Liver (tissue), 9 donors: Measurements from ENCODE around the gene DDB1. TPM values are rescaled to one million over a fixed set of nuclear protein-coding genes. Genes with fewer than 3 reads are reported as not detected.

Experiments
- DNase-seq: peaks from one replicate; pipeline ENCODE4 v3.0.0-alpha.2; 2017; ENCODE audit warnings: low spot score
- H3K27ac ChIP-seq, 2 donors: one replicate each; pipeline ENCODE4 v1.7.0; 2013; ENCODE audit warnings: inconsistent platforms in 2 of 2, low read length in 2 of 2, control low read depth in 1 of 2, low read depth in 1 of 2, mild to moderate bottlenecking in 1 of 2
- H3K27me3 ChIP-seq, 4 donors: one replicate each; pipeline versions ENCODE4 v1.6.1 to v1.7.0; 2013; ENCODE audit warnings: low read length in 3 of 4, inconsistent platforms in 1 of 4, mild to moderate bottlenecking in 1 of 4, moderate library complexity in 1 of 4; ENCODE audit not compliant: control insufficient read depth in 4 of 4, insufficient read depth in 4 of 4
- H3K36me3 ChIP-seq, 4 donors: one replicate each; pipeline versions ENCODE4 v1.6.1 to v1.7.0; 2013; ENCODE audit warnings: low read length in 3 of 4, mild to moderate bottlenecking in 3 of 4, low read depth in 1 of 4, moderate library complexity in 1 of 4; ENCODE audit not compliant: control insufficient read depth in 4 of 4, insufficient read depth in 3 of 4
- H3K4me1 ChIP-seq, 4 donors: one replicate each; pipeline versions ENCODE4 v1.6.1 to v1.7.0; 2013; ENCODE audit warnings: low read length in 3 of 4, mild to moderate bottlenecking in 3 of 4, moderate library complexity in 1 of 4; ENCODE audit not compliant: control insufficient read depth in 4 of 4, insufficient read depth in 4 of 4
- H3K4me3 ChIP-seq, 3 donors: one replicate each; pipeline versions ENCODE4 v1.6.1 to v1.7.0; 2013; ENCODE audit warnings: low read length in 3 of 3, control low read depth in 1 of 3, low read depth in 1 of 3, mild to moderate bottlenecking in 1 of 3
- H3K9ac ChIP-seq, 2 donors: one replicate each; pipeline ENCODE4 v1.7.0; 2013; ENCODE audit warnings: low read length in 2 of 2, mild to moderate bottlenecking in 2 of 2, moderate library complexity in 2 of 2, control low read depth in 1 of 2, low read depth in 1 of 2
- H3K9me3 ChIP-seq, 4 donors: one replicate each; pipeline versions ENCODE4 v1.6.1 to v1.7.0; 2013; ENCODE audit warnings: low read length in 3 of 4; ENCODE audit not compliant: control insufficient read depth in 4 of 4
- EGR1 ChIP-seq, 2 donors: IDR thresholded peaks; 2 replicates each; pipeline ENCODE4 v1.6.1; 2016 to 2018; ENCODE audit warnings: antibody characterized with exemption in 2 of 2, low read depth in 2 of 2
- FOXA1 ChIP-seq: IDR thresholded peaks from 2 replicates; pipeline ENCODE4 v1.6.1; 2016; ENCODE audit warnings: antibody characterized with exemption
- FOXA2 ChIP-seq: IDR thresholded peaks from 2 replicates; pipeline ENCODE4 v1.6.1; 2016; ENCODE audit warnings: antibody characterized with exemption
- GABPA ChIP-seq, 2 donors: IDR thresholded peaks in 1 of 2; conservative IDR thresholded peaks in 1 of 2; 2 replicates each; pipeline ENCODE4 v1.6.1; 2016; ENCODE audit warnings: antibody characterized with exemption in 2 of 2, mild to moderate bottlenecking in 1 of 2, moderate library complexity in 1 of 2
- HNF4A ChIP-seq, 2 donors: conservative IDR thresholded peaks; 2 replicates each; pipeline ENCODE4 v1.6.1; 2016; ENCODE audit warnings: antibody characterized with exemption in 2 of 2, mild to moderate bottlenecking in 2 of 2
- HNF4G ChIP-seq: IDR thresholded peaks from 2 replicates; pipeline ENCODE4 v1.6.1; 2016; ENCODE audit warnings: antibody characterized with exemption
- JUND ChIP-seq, 2 donors: IDR thresholded peaks; 2 replicates each; pipeline ENCODE4 v1.6.1; 2016; ENCODE audit warnings: antibody characterized with exemption in 2 of 2
- NR2F2 ChIP-seq: IDR thresholded peaks from 2 replicates; pipeline ENCODE4 v1.6.1; 2016; ENCODE audit warnings: antibody characterized with exemption
- RAD21 ChIP-seq, 2 donors: IDR thresholded peaks; 2 replicates each; pipeline ENCODE4 v1.6.1; 2016; ENCODE audit warnings: antibody characterized with exemption in 2 of 2, mild to moderate bottlenecking in 2 of 2
- RXRA ChIP-seq, 2 donors: IDR thresholded peaks; 2 replicates each; pipeline ENCODE4 v1.6.1; 2017 to 2018; ENCODE audit warnings: antibody characterized with exemption in 2 of 2, mild to moderate bottlenecking in 1 of 2
- SP1 ChIP-seq: IDR thresholded peaks from 2 replicates; pipeline ENCODE4 v1.6.1; 2018; ENCODE audit warnings: antibody characterized with exemption, mild to moderate bottlenecking
- TAF1 ChIP-seq: conservative IDR thresholded peaks from 2 replicates; pipeline ENCODE4 v1.6.1; 2016; ENCODE audit warnings: antibody characterized with exemption, mild to moderate bottlenecking
- YY1 ChIP-seq: IDR thresholded peaks from 2 replicates; pipeline ENCODE4 v1.6.1; 2016; ENCODE audit warnings: antibody characterized with exemption, mild to moderate bottlenecking
- WGBS: extraction: QIAGEN DNeasy Blood & Tissue Kit; methylation state at CpG from one replicate; pipeline ENCODE4 v1.1.7; 2013; 5-methylcytosine and 5-hydroxymethylcytosine counted together
- polyA plus RNA-seq, 2 donors: library from polyadenylated mRNA; stranded (reverse) in 1 of 2; unstranded in 1 of 2; fragments of 200-250 nt in 1 of 2; fragments of >200 nt in 1 of 2; fragmentation: Nextera tagmentation in 1 of 2; extraction: Ambion mirVana in 1 of 2; gene quantifications; one replicate each; pipeline versions ENCODE4 v1.2.1 to v1.2.3, GENCODE V29; 2013 to 2015
- total RNA-seq, 2 donors: library from RNA; depleted of rRNA; stranded (reverse); fragments of >200 nt; gene quantifications; one replicate each; pipeline ENCODE4 v1.2.3, GENCODE V29; 2014
- TF ChIP-seq, protein P1 (sequence below): IDR thresholded peaks from 2 replicates; pipeline ENCODE4 v1.6.1; 2016; ENCODE audit warnings: antibody characterized with exemption, mild to moderate bottlenecking
- TF ChIP-seq, protein P2 (sequence below): IDR thresholded peaks from 2 replicates; pipeline ENCODE4 v1.6.1; 2016; ENCODE audit warnings: antibody characterized with exemption
- TF ChIP-seq, protein P3 (sequence below): IDR thresholded peaks from 2 replicates; pipeline ENCODE4 v1.6.1; 2016; ENCODE audit warnings: antibody characterized with exemption
- TF ChIP-seq, protein P4 (sequence below): fragments of 150-350 bp; IDR thresholded peaks from 2 replicates; pipeline ENCODE4 v1.5.1; 2017; ENCODE audit warnings: improper control_type of control experiment, low read depth, low read length; ENCODE audit not compliant: missing input control
- TF ChIP-seq, protein P5 (sequence below): IDR thresholded peaks from 2 replicates; pipeline ENCODE4 v1.6.1; 2016; ENCODE audit warnings: antibody characterized with exemption
- donor health status: healthy.
- donor health status: healthy.
- donor health status: healthy.
- donor health status: healthy.
- donor health status: healthy.

DDB1 gene
- total and polyA plus RNA-seq, 4 donors = 37.5 to 146 (median 88.9) TPM

DNA sequence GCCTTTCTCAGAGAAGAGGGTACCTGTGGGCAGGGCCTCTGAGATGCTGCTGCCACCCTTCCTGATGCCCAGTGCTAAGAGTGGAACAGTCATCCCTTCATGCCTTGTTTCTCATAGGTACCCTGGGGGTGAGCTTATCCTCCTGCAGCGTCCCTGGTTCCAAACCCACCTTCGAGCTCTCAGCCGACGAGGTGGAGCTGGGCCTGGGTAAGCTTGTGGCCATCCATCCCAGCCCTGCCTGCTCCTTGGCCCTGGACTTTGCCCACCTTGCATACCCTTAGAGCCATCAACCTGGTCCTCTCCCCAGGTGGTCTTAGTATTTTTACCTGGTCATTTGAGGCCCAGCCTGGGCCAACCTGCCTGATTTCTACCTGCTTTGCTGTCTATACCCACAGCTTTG, 8.8 kb upstream of the DDB1 start:
- TF ChIP-seq GABPA (IDR thresholded peaks at IDR 0.05 in 1 of 2, conservative IDR thresholded peaks at IDR 0.05 in 1 of 2) = no peak
- no peak for TF ChIP-seq FOXA1
- no peak for TF ChIP-seq FOXA2
- no peak for TF ChIP-seq RXRA (IDR thresholded peaks at IDR 0.05)
- no peak for TF ChIP-seq TAF1
- TF ChIP-seq, protein P1, sequence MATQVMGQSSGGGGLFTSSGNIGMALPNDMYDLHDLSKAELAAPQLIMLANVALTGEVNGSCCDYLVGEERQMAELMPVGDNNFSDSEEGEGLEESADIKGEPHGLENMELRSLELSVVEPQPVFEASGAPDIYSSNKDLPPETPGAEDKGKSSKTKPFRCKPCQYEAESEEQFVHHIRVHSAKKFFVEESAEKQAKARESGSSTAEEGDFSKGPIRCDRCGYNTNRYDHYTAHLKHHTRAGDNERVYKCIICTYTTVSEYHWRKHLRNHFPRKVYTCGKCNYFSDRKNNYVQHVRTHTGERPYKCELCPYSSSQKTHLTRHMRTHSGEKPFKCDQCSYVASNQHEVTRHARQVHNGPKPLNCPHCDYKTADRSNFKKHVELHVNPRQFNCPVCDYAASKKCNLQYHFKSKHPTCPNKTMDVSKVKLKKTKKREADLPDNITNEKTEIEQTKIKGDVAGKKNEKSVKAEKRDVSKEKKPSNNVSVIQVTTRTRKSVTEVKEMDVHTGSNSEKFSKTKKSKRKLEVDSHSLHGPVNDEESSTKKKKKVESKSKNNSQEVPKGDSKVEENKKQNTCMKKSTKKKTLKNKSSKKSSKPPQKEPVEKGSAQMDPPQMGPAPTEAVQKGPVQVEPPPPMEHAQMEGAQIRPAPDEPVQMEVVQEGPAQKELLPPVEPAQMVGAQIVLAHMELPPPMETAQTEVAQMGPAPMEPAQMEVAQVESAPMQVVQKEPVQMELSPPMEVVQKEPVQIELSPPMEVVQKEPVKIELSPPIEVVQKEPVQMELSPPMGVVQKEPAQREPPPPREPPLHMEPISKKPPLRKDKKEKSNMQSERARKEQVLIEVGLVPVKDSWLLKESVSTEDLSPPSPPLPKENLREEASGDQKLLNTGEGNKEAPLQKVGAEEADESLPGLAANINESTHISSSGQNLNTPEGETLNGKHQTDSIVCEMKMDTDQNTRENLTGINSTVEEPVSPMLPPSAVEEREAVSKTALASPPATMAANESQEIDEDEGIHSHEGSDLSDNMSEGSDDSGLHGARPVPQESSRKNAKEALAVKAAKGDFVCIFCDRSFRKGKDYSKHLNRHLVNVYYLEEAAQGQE = no peak
- no peak for TF ChIP-seq SP1
- no peak for TF ChIP-seq JUND (IDR thresholded peaks at IDR 0.05)
- no peak for TF ChIP-seq EGR1 (IDR thresholded peaks at IDR 0.05; ENCODE audit: low read depth in 2 of 2)
- no peak for TF ChIP-seq HNF4A (conservative IDR thresholded peaks at IDR 0.05)
- TF ChIP-seq NR2F2 = no peak
- TF ChIP-seq, protein P2, sequence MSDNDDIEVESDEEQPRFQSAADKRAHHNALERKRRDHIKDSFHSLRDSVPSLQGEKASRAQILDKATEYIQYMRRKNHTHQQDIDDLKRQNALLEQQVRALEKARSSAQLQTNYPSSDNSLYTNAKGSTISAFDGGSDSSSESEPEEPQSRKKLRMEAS = no peak
- TF ChIP-seq, protein P3, sequence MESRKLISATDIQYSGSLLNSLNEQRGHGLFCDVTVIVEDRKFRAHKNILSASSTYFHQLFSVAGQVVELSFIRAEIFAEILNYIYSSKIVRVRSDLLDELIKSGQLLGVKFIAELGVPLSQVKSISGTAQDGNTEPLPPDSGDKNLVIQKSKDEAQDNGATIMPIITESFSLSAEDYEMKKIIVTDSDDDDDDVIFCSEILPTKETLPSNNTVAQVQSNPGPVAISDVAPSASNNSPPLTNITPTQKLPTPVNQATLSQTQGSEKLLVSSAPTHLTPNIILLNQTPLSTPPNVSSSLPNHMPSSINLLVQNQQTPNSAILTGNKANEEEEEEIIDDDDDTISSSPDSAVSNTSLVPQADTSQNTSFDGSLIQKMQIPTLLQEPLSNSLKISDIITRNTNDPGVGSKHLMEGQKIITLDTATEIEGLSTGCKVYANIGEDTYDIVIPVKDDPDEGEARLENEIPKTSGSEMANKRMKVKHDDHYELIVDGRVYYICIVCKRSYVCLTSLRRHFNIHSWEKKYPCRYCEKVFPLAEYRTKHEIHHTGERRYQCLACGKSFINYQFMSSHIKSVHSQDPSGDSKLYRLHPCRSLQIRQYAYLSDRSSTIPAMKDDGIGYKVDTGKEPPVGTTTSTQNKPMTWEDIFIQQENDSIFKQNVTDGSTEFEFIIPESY = no peak
- TF ChIP-seq, protein P4, sequence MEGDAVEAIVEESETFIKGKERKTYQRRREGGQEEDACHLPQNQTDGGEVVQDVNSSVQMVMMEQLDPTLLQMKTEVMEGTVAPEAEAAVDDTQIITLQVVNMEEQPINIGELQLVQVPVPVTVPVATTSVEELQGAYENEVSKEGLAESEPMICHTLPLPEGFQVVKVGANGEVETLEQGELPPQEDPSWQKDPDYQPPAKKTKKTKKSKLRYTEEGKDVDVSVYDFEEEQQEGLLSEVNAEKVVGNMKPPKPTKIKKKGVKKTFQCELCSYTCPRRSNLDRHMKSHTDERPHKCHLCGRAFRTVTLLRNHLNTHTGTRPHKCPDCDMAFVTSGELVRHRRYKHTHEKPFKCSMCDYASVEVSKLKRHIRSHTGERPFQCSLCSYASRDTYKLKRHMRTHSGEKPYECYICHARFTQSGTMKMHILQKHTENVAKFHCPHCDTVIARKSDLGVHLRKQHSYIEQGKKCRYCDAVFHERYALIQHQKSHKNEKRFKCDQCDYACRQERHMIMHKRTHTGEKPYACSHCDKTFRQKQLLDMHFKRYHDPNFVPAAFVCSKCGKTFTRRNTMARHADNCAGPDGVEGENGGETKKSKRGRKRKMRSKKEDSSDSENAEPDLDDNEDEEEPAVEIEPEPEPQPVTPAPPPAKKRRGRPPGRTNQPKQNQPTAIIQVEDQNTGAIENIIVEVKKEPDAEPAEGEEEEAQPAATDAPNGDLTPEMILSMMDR = no peak
- TF ChIP-seq YY1 = no peak
- no peak for TF ChIP-seq HNF4G
- TF ChIP-seq, protein P5, sequence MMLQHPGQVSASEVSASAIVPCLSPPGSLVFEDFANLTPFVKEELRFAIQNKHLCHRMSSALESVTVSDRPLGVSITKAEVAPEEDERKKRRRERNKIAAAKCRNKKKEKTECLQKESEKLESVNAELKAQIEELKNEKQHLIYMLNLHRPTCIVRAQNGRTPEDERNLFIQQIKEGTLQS = no peak
- no peak for TF ChIP-seq RAD21 (IDR thresholded peaks at IDR 0.05)

More for the DNA sequence above, 8.8 kb upstream of the DDB1 start:
- Histone ChIP-seq H3K4me3 (no peak overlapping the region), H3K4me1 (peaks cover 0 to 6% (median 3%) of the 10 kb centered on the region in 4 donors), H3K36me3 (peaks cover 5 to 71% (median 42%) of the 10 kb centered on the region in 4 donors), H3K27ac (no peak overlapping the region), H3K9ac (no peak overlapping the region), H3K27me3 (no peaks in the 10 kb centered on the region), H3K9me3 (no peaks in the 10 kb centered on the region)
- DNase-seq = no peak
- WGBS = 96% methylated on average over 4 of the region's 4 CpGs
